ENCODE measurements around the gene SIRT5.
A peak's percentile ranks its signal among the peaks of the same experiment; 100 is the strongest.

SIRT5 gene

GRCh38 chr6:13553646-13554045, 20.8 kb upstream of the SIRT5 start:
- no peak for DNase-seq (ENCODE audit: low read depth)

GRCh38 chr6:13554929-13555333, 19.5 kb upstream of the SIRT5 start:
- DNase-seq (ENCODE audit: low read depth): no peak

GRCh38 chr6:13557841-13558240, 16.6 kb upstream of the SIRT5 start:
- no peak for DNase-seq (ENCODE audit: low read depth)

GRCh38 chr6:13558718-13559117, 15.7 kb upstream of the SIRT5 start:
- no peak for DNase-seq (ENCODE audit: low read depth)

GRCh38 chr6:13559251-13559650, 15.2 kb upstream of the SIRT5 start:
- DNase-seq (ENCODE audit: low read depth): no peak

- no peak for DNase-seq (ENCODE audit: low read depth)
Observed at GRCh38 chr6:13559968-13560650, 14.3 kb upstream of the SIRT5 start.

GRCh38 chr6:13560651-13561044, 13.8 kb upstream of the SIRT5 start:
- DNase-seq (ENCODE audit: low read depth): no peak

- no peak for DNase-seq (ENCODE audit: low read depth)
Observed at GRCh38 chr6:13561624-13562267, 12.7 kb upstream of the SIRT5 start.

- DNase-seq (ENCODE audit: low read depth): no peak
Observed at GRCh38 chr6:13563009-13563408, 11.4 kb upstream of the SIRT5 start.

- DNase-seq (ENCODE audit: low read depth): no peak
Observed at GRCh38 chr6:13565921-13566320, 8.5 kb upstream of the SIRT5 start.

GRCh38 chr6:13566500-13566899, 7.9 kb upstream of the SIRT5 start:
- no peak for DNase-seq (ENCODE audit: low read depth)

- DNase-seq (ENCODE audit: low read depth): no peak
Observed at GRCh38 chr6:13568970-13569369, 5.4 kb upstream of the SIRT5 start.

GRCh38 chr6:13572240-13572639, 2.2 kb upstream of the SIRT5 start:
- DNase-seq (ENCODE audit: low read depth): no peak

- no peak for DNase-seq (ENCODE audit: low read depth)
Observed at GRCh38 chr6:13572951-13573654, 1.3 kb upstream of the SIRT5 start.

- DNase-seq (ENCODE audit: low read depth): peak; percentile 34
Observed at GRCh38 chr6:13573669-13574110, 711 bp upstream of the SIRT5 start.

- DNase-seq (ENCODE audit: low read depth): peak; percentile 86
Observed at GRCh38 chr6:13574149-13574570, 241 bp upstream of the SIRT5 start.

- DNase-seq (ENCODE audit: low read depth): no peak
Observed at GRCh38 chr6:13575377-13575775, 975 bp downstream of the SIRT5 start.

GRCh38 chr6:13576017-13576416, 1.6 kb downstream of the SIRT5 start:
- no peak for DNase-seq (ENCODE audit: low read depth)

GRCh38 chr6:13577926-13578325, 3.5 kb downstream of the SIRT5 start:
- no peak for DNase-seq (ENCODE audit: low read depth)

GRCh38 chr6:13579911-13580310, 5.5 kb downstream of the SIRT5 start:
- no peak for DNase-seq (ENCODE audit: low read depth)

- no peak for DNase-seq (ENCODE audit: low read depth)
Observed at GRCh38 chr6:13581700-13582229, 7.4 kb downstream of the SIRT5 start.

GRCh38 chr6:13586603-13587542, 12.5 kb downstream of the SIRT5 start:
- peak; percentile 11 for DNase-seq (ENCODE audit: low read depth)

Measured in iris pigment epithelial cell (primary cell).